CD4-positive, alpha-beta T cell (primary cell): ENCODE data around the gene SYCN. TPM values are rescaled to one million over a fixed set of nuclear protein-coding genes. Genes with fewer than 3 reads are reported as not detected.

Source experiments
- ATAC-seq: fragments of 200-7000 bp; cut with Tn5 transposase; one replicate; pipeline ENCODE4 v1.10.0; 2022; ENCODE audit warnings: mild to moderate bottlenecking; ENCODE audit not compliant: poor library complexity
- CTCF ChIA-PET: fragments of 350-600 bp; sonication (Branson Sonifier 250); formaldehyde crosslinking; loops from one replicate; lab custom pipeline; 2021; ENCODE audit warnings: antibody characterized with exemption, inconsistent platforms; lab: Charles Lee
- POLR2A ChIA-PET: fragments of 350-600 bp; sonication (Branson Sonifier 250); formaldehyde crosslinking; loops from one replicate; lab custom pipeline; 2021; ENCODE audit warnings: antibody characterized with exemption, inconsistent platforms; lab: Charles Lee
- DNase-seq, 14 experiments: peaks; one replicate each; pipeline ENCODE4 v3.0.0-alpha.2; 2013 to 2020; ENCODE audit warnings: mixed read lengths in 2 of 14
- H3K27ac ChIP-seq, 2 donors: one replicate each; pipeline versions ENCODE4 v1.5.1 to v1.7.0; 2013; ENCODE audit warnings: low read length in 2 of 2, low read depth in 1 of 2, mild to moderate bottlenecking in 1 of 2
- H3K27me3 ChIP-seq, 2 experiments: 1 replicate in 1 of 2; 2 replicates in 1 of 2; pipeline versions ENCODE4 v1.6.1 to v1.7.0; 2013; ENCODE audit warnings: low read length in 2 of 2, control low read depth in 1 of 2, mild to moderate bottlenecking in 1 of 2, moderate library complexity in 1 of 2; ENCODE audit not compliant: insufficient read depth in 2 of 2, control insufficient read depth in 1 of 2
- H3K36me3 ChIP-seq: one replicate; pipeline ENCODE4 v1.6.1; 2013; ENCODE audit warnings: low read length, control low read depth; ENCODE audit not compliant: insufficient read depth
- H3K4me1 ChIP-seq: one replicate; pipeline ENCODE4 v1.6.1; 2013; ENCODE audit warnings: low read length, control low read depth; ENCODE audit not compliant: insufficient read depth
- H3K4me3 ChIP-seq: one replicate; pipeline ENCODE4 v1.5.1; 2013; ENCODE audit warnings: mild to moderate bottlenecking, low read length, moderate library complexity
- H3K9me3 ChIP-seq, 2 experiments: 1 replicate in 1 of 2; 2 replicates in 1 of 2; pipeline versions ENCODE4 v1.6.1 to v1.7.0; 2013; ENCODE audit warnings: low read length in 2 of 2, mild to moderate bottlenecking in 2 of 2, control low read depth in 1 of 2, moderate library complexity in 1 of 2; ENCODE audit not compliant: control insufficient read depth in 1 of 2, insufficient read depth in 1 of 2
- H3K27ac Mint-ChIP-seq: one replicate; pipeline ENCODE4 v1.8.0; 2020; ENCODE audit warnings: mixed read lengths
- H3K27me3 Mint-ChIP-seq: one replicate; pipeline ENCODE4 v1.8.0; 2021; ENCODE audit warnings: mixed read lengths
- H3K36me3 Mint-ChIP-seq: one replicate; pipeline ENCODE4 v1.8.0; 2021; ENCODE audit warnings: low read depth, mixed read lengths
- H3K4me1 Mint-ChIP-seq: one replicate; pipeline ENCODE4 v1.8.0; 2021; ENCODE audit warnings: low read depth, mixed read lengths
- H3K4me3 Mint-ChIP-seq: one replicate; pipeline ENCODE4 v1.8.0; 2020; ENCODE audit warnings: mild to moderate bottlenecking, mixed read lengths
- H3K9me3 Mint-ChIP-seq: one replicate; pipeline ENCODE4 v1.8.0; 2020; ENCODE audit warnings: mixed read lengths
- intact Hi-C, 2 experiments: fragments of 100-400 bp; cut with DNase I in 1 of 2; cut with micrococcal nuclease in 1 of 2; formaldehyde crosslinking; loops; one replicate each; pipeline versions ENCODE4 v1.15.1 to v1.9.0; 2023 to 2025; cut with DNase I, micrococcal nuclease
- total RNA-seq, 174 experiments: library from RNA in 2 of 174; stranded (reverse) in 2 of 174; gene quantifications; one replicate each; pipeline ENCODE4 v1.2.3 and lab custom pipeline; 2021 to 2026
- TF ChIP-seq, protein P1 (sequence below): fragments of 200-600 bp; IDR thresholded peaks from one replicate; pipeline ENCODE4 v1.8.0; 2022; ENCODE audit warnings: antibody characterized with exemption, mild to moderate bottlenecking

The SYCN gene
- total RNA-seq, 2 experiments from 2014 or later: not detected

DNA sequence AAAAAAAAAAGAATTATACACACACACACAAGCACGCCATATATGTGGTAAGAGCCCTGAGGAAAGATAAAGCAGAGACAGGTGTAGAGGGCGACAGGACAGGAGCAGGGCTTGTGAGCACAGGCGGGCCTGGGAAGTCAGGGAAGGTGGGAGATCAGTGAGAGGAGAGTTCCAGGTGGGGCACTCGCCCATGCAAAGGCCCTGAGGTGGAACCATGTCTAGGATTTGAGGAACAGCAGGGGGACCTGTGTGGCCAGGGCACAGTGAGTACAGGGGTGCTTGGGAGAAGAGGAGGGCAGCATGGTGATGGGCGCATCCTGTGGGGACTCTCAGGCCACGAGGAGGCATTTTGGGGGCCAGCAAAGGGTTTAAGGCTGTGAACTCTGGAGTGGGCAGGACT, 39.8 kb downstream of the SYCN start:
- CTCF ChIA-PET: interaction anchor here (0.7 kb wide), 2 partner anchors 186 to 338 kb away, joined by 3 read pairs; no protein-coding TSS in a partner anchor
- POLR2A ChIA-PET: no interaction called here
- H3K36me3 Mint-ChIP-seq: peaks cover 8% of the 10 kb centered on the region
- no peak for DNase-seq
- H3K4me3 Mint-ChIP-seq: no peak overlapping the region
- TF ChIP-seq, protein P1, sequence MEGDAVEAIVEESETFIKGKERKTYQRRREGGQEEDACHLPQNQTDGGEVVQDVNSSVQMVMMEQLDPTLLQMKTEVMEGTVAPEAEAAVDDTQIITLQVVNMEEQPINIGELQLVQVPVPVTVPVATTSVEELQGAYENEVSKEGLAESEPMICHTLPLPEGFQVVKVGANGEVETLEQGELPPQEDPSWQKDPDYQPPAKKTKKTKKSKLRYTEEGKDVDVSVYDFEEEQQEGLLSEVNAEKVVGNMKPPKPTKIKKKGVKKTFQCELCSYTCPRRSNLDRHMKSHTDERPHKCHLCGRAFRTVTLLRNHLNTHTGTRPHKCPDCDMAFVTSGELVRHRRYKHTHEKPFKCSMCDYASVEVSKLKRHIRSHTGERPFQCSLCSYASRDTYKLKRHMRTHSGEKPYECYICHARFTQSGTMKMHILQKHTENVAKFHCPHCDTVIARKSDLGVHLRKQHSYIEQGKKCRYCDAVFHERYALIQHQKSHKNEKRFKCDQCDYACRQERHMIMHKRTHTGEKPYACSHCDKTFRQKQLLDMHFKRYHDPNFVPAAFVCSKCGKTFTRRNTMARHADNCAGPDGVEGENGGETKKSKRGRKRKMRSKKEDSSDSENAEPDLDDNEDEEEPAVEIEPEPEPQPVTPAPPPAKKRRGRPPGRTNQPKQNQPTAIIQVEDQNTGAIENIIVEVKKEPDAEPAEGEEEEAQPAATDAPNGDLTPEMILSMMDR: no peak
- H3K4me1 Mint-ChIP-seq: peaks cover 12% of the 10 kb centered on the region
- no peak overlapping the region for H3K27ac ChIP-seq
- intact Hi-C loops: no loop called here
- H3K4me3 ChIP-seq: no peak overlapping the region
- H3K9me3 Mint-ChIP-seq: no peaks in the 10 kb centered on the region
- peaks cover 7% of the 10 kb centered on the region for H3K36me3 ChIP-seq
- H3K27me3 Mint-ChIP-seq: no peaks in the 10 kb centered on the region
- no peak overlapping the region for H3K27ac Mint-ChIP-seq
- no peaks in the 10 kb centered on the region for H3K4me1 ChIP-seq
- no peaks in the 10 kb centered on the region for H3K9me3 ChIP-seq
- no peak for ATAC-seq
- no peaks in the 10 kb centered on the region for H3K27me3 ChIP-seq

DNA sequence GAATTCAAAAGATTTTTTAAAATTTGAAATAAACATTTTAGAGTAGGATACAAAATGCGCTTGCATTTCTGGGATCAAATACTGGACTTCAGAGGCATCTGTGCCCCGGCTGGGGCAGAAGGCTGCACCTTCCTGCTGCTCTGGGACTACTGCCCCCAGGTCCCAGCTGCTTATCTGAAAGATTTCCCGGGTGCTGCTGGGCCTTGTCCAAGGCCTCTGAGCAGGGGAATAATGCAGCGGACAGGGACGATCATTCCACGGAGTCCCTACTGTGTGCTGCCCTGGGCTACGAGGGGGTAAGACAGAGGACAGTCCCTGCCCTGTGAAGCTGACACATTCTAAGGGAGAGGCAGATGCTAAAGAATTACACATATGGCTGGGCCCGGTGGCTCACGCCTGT, 40.4 kb downstream of the SYCN start:
- H3K27ac Mint-ChIP-seq: no peak overlapping the region
- TF ChIP-seq, protein P1: no peak
- no peaks in the 10 kb centered on the region for H3K27me3 ChIP-seq
- ChIA-PET POLR2A (no interaction called here), CTCF (interaction anchor here (0.7 kb wide), 2 partner anchors 185 to 339 kb away, joined by 3 read pairs; no protein-coding TSS in a partner anchor)
- no peaks in the 10 kb centered on the region for H3K4me1 ChIP-seq
- H3K27me3 Mint-ChIP-seq: no peaks in the 10 kb centered on the region
- intact Hi-C loops: no loop called here
- no peaks in the 10 kb centered on the region for H3K9me3 ChIP-seq
- ATAC-seq: no peak
- no peaks in the 10 kb centered on the region for H3K9me3 Mint-ChIP-seq
- no peak overlapping the region for H3K4me3 ChIP-seq
- H3K4me3 Mint-ChIP-seq: no peak overlapping the region
- H3K4me1 Mint-ChIP-seq: peaks cover 12% of the 10 kb centered on the region
- H3K36me3 ChIP-seq: peaks cover 6% of the 10 kb centered on the region
- no peak overlapping the region for H3K27ac ChIP-seq
- H3K36me3 Mint-ChIP-seq: peaks cover 1% of the 10 kb centered on the region
- no peak for DNase-seq

DNA sequence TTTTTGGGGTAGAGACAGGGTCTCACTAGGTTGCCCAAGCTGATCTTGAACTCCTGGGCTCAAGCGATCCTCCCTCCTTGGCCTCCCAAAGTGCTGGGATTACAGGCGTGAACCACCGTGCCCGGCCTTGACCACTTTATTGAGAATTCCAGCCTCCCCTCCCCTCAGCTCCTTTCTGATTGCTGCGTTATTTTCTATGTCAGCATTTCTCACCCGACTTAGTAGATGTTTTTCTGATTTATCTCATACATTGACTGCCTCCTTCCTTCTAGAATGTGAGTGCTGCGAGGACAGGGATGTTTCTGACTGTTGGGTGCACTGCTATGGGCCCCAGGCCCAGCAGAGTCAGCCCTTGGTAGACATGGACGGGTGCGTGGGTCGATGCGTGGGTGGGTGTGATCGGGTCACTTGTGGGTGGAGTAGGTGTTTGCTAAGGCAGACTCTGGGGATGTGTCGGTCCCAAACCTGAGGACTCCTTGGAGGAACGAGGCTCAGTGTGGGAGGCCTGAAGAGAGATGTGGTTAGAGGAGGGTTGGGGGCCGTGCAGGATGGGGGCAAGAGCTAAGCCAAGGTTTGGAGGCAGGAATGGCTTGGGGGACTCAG, 41.5 kb downstream of the SYCN start:
- H3K9me3 Mint-ChIP-seq: no peaks in the 10 kb centered on the region
- intact Hi-C loops: no loop called here
- H3K27me3 Mint-ChIP-seq: no peaks in the 10 kb centered on the region
- POLR2A ChIA-PET: no interaction called here
- H3K36me3 Mint-ChIP-seq: no peaks in the 10 kb centered on the region
- H3K4me1 Mint-ChIP-seq: peaks cover 19% of the 10 kb centered on the region
- TF ChIP-seq, protein P1: no peak
- Histone ChIP-seq H3K36me3 (peaks cover 2% of the 10 kb centered on the region), H3K4me3 (no peak overlapping the region), H3K9me3 (no peaks in the 10 kb centered on the region), H3K27ac (no peak overlapping the region), H3K27me3 (no peaks in the 10 kb centered on the region), H3K4me1 (no peaks in the 10 kb centered on the region)
- H3K4me3 Mint-ChIP-seq: no peak overlapping the region
- ATAC-seq (no peak), DNase-seq (no peak)
- CTCF ChIA-PET: no interaction called here
- no peak overlapping the region for H3K27ac Mint-ChIP-seq
